Measurements from ENCODE around the gene RAD54L. TPM values are rescaled to one million over a fixed set of nuclear protein-coding genes. Genes with fewer than 3 reads are reported as not detected.

The RAD54L gene
- total and polyA plus RNA-seq, 8 donors, result 4.8 to 16.5 (median 10.8) TPM

- no peak for ATAC-seq
- H3K27ac ChIP-seq, result no peak overlapping the region
- intact Hi-C loops (cut with DNase I), result no loop called here
Measured at GRCh38 chr1:46268578-46268977, 21.0 kb downstream of the RAD54L start.

DNA sequence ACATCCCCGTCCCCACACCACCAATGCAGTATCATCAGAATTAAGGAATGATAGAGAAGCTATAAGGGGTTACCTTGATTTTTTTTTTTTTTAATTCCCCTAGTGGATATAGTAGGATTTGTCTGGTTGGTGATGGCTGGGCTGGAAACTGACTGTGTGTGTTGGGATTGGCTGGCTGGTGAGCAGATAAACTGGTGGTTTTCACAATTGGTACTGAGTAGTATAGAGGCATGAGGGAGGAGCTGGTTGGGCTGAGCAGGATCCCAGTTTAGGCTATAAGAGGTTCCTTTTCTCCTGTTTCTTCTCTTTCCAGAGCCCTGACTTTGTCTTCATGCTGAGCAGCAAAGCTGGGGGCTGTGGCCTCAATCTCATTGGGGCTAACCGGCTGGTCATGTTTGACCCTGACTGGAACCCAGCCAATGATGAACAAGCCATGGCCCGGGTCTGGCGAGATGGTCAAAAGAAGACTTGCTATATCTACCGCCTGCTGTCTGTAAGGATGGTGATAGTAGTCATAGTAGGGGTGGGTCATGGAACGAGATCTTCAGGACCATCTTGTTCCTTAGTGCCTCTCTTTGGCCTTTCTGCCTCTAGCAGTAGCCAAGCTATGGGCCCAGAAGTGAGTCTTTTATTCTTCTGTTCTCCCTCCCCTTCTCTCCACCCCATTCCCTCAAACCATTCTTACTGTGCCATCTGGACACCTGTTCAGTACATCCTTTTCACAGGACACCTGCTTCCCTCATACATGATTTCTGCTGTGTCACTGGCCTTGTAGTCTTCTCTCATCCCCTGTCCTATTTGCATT is 26.9 kb downstream of the RAD54L start:
- H3K4me1 ChIP-seq, result no peaks in the 10 kb centered on the region
- no peaks in the 10 kb centered on the region for H3K9me3 ChIP-seq
- DNase-seq (no peak), ATAC-seq (no peak)
- no peak for TF ChIP-seq CTCF (IDR thresholded peaks at IDR 0.05)
- H3K27me3 ChIP-seq, result no peaks in the 10 kb centered on the region
- H3K36me3 ChIP-seq, result peaks cover 0 to 26% of the 10 kb centered on the region in 2 donors
- H3K4me3 ChIP-seq, result no peak overlapping the region
- intact Hi-C loops (cut with DNase I), result no loop called here
- H3K27ac ChIP-seq, result no peak overlapping the region

More at GRCh38 chr1:46268578-46268977, 21.0 kb downstream of the RAD54L start:
- Histone ChIP-seq H3K9me3 (no peaks in the 10 kb centered on the region), H3K27me3 (no peaks in the 10 kb centered on the region), H3K4me1 (no peaks in the 10 kb centered on the region), H3K4me3 (no peak overlapping the region), H3K36me3 (peaks cover 0 to 5% of the 10 kb centered on the region in 2 donors)
- no peak for TF ChIP-seq CTCF (IDR thresholded peaks at IDR 0.05)
- no peak for DNase-seq

DNA sequence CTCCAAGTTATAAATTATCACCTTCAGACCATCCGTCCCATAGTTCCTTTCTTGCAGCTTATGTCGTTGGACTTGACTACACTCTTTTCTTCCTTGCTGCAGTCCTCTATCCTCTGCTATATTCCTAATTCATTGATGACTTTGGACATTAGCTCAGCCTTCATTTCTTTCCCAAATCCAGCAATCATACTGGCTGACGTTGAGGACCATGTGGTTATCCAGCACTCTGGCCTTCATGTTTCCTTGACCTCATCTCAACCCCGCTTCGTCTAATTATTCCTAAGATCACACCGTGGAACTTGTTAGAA is 27.4 kb downstream of the RAD54L start:
- no peaks in the 10 kb centered on the region for H3K4me1 ChIP-seq
- DNase-seq, result no peak
- peaks cover 0 to 32% of the 10 kb centered on the region in 2 donors for H3K36me3 ChIP-seq
- ATAC-seq, result no peak
- no peaks in the 10 kb centered on the region for H3K9me3 ChIP-seq
- H3K4me3 ChIP-seq, result no peak overlapping the region
- H3K27me3 ChIP-seq, result no peaks in the 10 kb centered on the region
- no peak overlapping the region for H3K27ac ChIP-seq
- intact Hi-C loops (cut with DNase I), result no loop called here
- TF ChIP-seq CTCF (IDR thresholded peaks at IDR 0.05), result no peak

- intact Hi-C loops (cut with DNase I), result no loop called here
- no peaks in the 10 kb centered on the region for H3K27me3 ChIP-seq
- no peak for TF ChIP-seq CTCF (IDR thresholded peaks at IDR 0.05)
- H3K4me1 ChIP-seq, result no peaks in the 10 kb centered on the region
- no peak overlapping the region for H3K27ac ChIP-seq
- no peak for DNase-seq
- no peak overlapping the region for H3K4me3 ChIP-seq
- peaks cover 0 to 51% of the 10 kb centered on the region in 2 donors for H3K36me3 ChIP-seq
- ATAC-seq, result no peak
- no peaks in the 10 kb centered on the region for H3K9me3 ChIP-seq
Measured at GRCh38 chr1:46277658-46278373, 30.3 kb downstream of the RAD54L start.

DNA sequence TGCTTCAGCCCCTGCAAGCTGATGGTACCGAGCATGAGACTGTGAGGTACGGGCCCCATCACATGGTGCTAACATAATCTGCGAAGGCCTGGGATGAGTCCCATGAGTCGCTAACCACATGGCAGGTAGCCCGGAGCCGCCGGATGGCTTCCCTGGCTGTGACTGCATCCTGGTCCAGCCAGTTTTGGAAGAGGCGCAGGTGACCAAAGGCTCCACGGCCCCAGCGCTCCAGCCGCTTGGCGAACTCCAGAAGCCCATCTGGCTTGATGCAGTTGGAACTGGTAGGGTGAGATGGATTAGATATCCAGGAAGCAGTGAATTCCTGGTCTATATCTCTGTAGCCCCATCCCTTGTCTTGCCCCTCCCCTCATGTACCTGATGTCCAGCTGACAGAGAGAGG is 31.2 kb downstream of the RAD54L start:
- H3K4me3 ChIP-seq, result no peak overlapping the region
- peaks cover 0 to 54% of the 10 kb centered on the region in 2 donors for H3K36me3 ChIP-seq
- ATAC-seq (no peak), DNase-seq (no peak)
- intact Hi-C loops (cut with DNase I), result no loop called here
- H3K4me1 ChIP-seq, result no peaks in the 10 kb centered on the region
- H3K27me3 ChIP-seq, result no peaks in the 10 kb centered on the region
- TF ChIP-seq CTCF (IDR thresholded peaks at IDR 0.05), result no peak
- no peak overlapping the region for H3K27ac ChIP-seq
- H3K9me3 ChIP-seq, result no peaks in the 10 kb centered on the region
